KMS-11 (cell line): Measurements from ENCODE around the gene SNRNP40.

Experiments
- H2AFZ ChIP-seq: fragments of 200-600 bp; sonication (generic); 2 replicates; pipeline ENCODE4 v1.6.1; 2016; ENCODE audit warnings: antibody characterized with exemption, mixed run types, low read depth
- H3K27ac ChIP-seq: fragments of 200-600 bp; sonication (generic); 2 replicates; pipeline ENCODE4 v1.6.1; 2016; ENCODE audit warnings: mild to moderate bottlenecking, mixed run types
- H3K27me3 ChIP-seq: fragments of 200-600 bp; sonication (generic); 2 replicates; pipeline ENCODE4 v1.6.1; 2017; ENCODE audit warnings: mild to moderate bottlenecking, low read depth, mixed run types, moderate library complexity; ENCODE audit not compliant: insufficient read depth
- H3K36me3 ChIP-seq: fragments of 200-600 bp; sonication (generic); 2 replicates; pipeline ENCODE4 v1.6.1; 2017; ENCODE audit warnings: mild to moderate bottlenecking, mixed run types; ENCODE audit not compliant: insufficient read depth
- H3K4me1 ChIP-seq: fragments of 200-600 bp; sonication (generic); 2 replicates; pipeline ENCODE4 v1.6.1; 2016; ENCODE audit warnings: mild to moderate bottlenecking, low read depth, mixed run types; ENCODE audit not compliant: poor library complexity, severe bottlenecking
- H3K4me2 ChIP-seq: fragments of 200-600 bp; sonication (generic); 2 replicates; pipeline ENCODE4 v1.7.0; 2016; ENCODE audit warnings: mild to moderate bottlenecking, mixed run types
- H3K4me3 ChIP-seq: fragments of 200-600 bp; sonication (generic); IDR thresholded peaks from 2 replicates; pipeline ENCODE4 v1.6.1; 2017; ENCODE audit warnings: low read depth, low read length, mixed read lengths; ENCODE audit not compliant: insufficient read depth
- H3K79me2 ChIP-seq: fragments of 200-600 bp; sonication (generic); 2 replicates; pipeline ENCODE4 v1.6.1; 2016; ENCODE audit warnings: low read depth, mixed run types; ENCODE audit not compliant: insufficient read depth
- H3K9ac ChIP-seq: fragments of 200-600 bp; sonication (generic); 2 replicates; pipeline ENCODE4 v1.6.1; 2016; ENCODE audit warnings: mild to moderate bottlenecking, mixed run types
- H4K20me1 ChIP-seq: fragments of 200-600 bp; sonication (generic); 2 replicates; pipeline ENCODE4 v1.6.1; 2016; ENCODE audit warnings: mild to moderate bottlenecking, mixed run types; ENCODE audit not compliant: insufficient read depth
- TF ChIP-seq, protein P1 (sequence below): fragments of 200-600 bp; sonication (generic); conservative IDR thresholded peaks from 2 replicates; pipeline ENCODE4 v1.6.1; 2017; ENCODE audit warnings: low read depth, mild to moderate bottlenecking, antibody characterized with exemption, low read length, moderate library complexity, mixed read lengths

SNRNP40 gene

GRCh38 chr1:31218705-31219104, 77.9 kb downstream of the SNRNP40 start:
- no peaks in the 10 kb centered on the region for H3K36me3 ChIP-seq
- H3K79me2 ChIP-seq = no peaks in the 10 kb centered on the region
- H3K27me3 ChIP-seq = no peaks in the 10 kb centered on the region
- H3K4me3 ChIP-seq = no peak overlapping the region
- no peak overlapping the region for H3K4me2 ChIP-seq
- no peaks in the 10 kb centered on the region for H3K4me1 ChIP-seq
- no peak overlapping the region for H3K27ac ChIP-seq
- H3K9ac ChIP-seq = no peak overlapping the region
- TF ChIP-seq, protein P1, sequence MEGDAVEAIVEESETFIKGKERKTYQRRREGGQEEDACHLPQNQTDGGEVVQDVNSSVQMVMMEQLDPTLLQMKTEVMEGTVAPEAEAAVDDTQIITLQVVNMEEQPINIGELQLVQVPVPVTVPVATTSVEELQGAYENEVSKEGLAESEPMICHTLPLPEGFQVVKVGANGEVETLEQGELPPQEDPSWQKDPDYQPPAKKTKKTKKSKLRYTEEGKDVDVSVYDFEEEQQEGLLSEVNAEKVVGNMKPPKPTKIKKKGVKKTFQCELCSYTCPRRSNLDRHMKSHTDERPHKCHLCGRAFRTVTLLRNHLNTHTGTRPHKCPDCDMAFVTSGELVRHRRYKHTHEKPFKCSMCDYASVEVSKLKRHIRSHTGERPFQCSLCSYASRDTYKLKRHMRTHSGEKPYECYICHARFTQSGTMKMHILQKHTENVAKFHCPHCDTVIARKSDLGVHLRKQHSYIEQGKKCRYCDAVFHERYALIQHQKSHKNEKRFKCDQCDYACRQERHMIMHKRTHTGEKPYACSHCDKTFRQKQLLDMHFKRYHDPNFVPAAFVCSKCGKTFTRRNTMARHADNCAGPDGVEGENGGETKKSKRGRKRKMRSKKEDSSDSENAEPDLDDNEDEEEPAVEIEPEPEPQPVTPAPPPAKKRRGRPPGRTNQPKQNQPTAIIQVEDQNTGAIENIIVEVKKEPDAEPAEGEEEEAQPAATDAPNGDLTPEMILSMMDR = no peak
- H2AFZ ChIP-seq = no peak overlapping the region
- H4K20me1 ChIP-seq = no peaks in the 10 kb centered on the region

DNA sequence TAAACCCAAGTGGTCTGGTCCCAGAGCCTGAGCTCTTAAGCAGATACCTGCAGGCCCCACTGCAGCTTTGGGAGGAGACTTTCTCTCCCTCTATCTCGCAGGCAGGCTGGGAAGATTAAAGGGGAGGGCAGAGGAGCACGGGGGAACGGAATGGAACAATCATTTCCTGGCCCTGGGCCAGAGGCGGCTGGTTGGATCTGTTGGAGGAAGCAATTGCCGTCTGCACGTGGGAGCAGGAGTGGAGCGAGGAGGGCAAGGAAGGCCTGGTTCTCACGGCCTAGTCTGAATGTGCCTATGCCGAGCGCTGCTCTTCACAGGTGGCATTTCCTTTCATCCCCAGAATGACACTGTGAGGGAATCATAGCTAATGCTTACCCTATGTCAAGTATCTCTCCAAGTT, 80.6 kb downstream of the SNRNP40 start:
- no peak overlapping the region for H3K4me2 ChIP-seq
- H4K20me1 ChIP-seq = no peaks in the 10 kb centered on the region
- no peaks in the 10 kb centered on the region for H3K79me2 ChIP-seq
- no peaks in the 10 kb centered on the region for H3K27me3 ChIP-seq
- H3K36me3 ChIP-seq = no peaks in the 10 kb centered on the region
- no peak overlapping the region for H3K4me3 ChIP-seq
- no peak overlapping the region for H2AFZ ChIP-seq
- TF ChIP-seq, protein P1 = no peak
- no peak overlapping the region for H3K9ac ChIP-seq
- H3K27ac ChIP-seq = no peak overlapping the region
- H3K4me1 ChIP-seq = no peaks in the 10 kb centered on the region

DNA sequence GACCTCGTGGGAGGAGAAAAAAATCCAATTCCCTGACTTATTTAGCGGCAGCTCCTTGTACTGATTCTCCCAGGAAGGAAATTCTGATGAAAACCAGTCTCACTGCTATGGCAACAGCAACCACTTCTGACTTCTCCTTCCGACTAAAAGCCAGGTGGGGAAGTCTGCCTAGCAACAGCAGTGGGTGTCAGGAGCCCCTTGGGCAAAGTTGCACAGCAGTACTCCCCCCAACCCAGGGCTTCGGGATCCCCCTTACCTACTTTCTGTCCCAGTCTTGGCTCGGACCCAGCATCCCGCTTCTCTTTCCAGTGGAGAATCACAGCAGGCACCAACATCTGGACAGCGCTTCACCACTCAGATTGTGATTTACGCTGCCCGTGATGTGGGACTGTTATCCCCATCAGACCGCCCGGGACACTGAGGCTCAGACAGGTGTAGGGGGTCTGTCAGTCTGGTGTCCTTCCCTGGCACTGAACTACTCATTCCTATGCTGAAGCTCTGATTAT, 81.5 kb downstream of the SNRNP40 start:
- no peaks in the 10 kb centered on the region for H4K20me1 ChIP-seq
- no peaks in the 10 kb centered on the region for H3K4me1 ChIP-seq
- no peak overlapping the region for H3K4me2 ChIP-seq
- no peaks in the 10 kb centered on the region for H3K36me3 ChIP-seq
- no peak overlapping the region for H2AFZ ChIP-seq
- H3K79me2 ChIP-seq = no peaks in the 10 kb centered on the region
- H3K27me3 ChIP-seq = no peaks in the 10 kb centered on the region
- H3K9ac ChIP-seq = no peak overlapping the region
- no peak overlapping the region for H3K27ac ChIP-seq
- TF ChIP-seq, protein P1 = no peak
- H3K4me3 ChIP-seq = no peak overlapping the region

DNA sequence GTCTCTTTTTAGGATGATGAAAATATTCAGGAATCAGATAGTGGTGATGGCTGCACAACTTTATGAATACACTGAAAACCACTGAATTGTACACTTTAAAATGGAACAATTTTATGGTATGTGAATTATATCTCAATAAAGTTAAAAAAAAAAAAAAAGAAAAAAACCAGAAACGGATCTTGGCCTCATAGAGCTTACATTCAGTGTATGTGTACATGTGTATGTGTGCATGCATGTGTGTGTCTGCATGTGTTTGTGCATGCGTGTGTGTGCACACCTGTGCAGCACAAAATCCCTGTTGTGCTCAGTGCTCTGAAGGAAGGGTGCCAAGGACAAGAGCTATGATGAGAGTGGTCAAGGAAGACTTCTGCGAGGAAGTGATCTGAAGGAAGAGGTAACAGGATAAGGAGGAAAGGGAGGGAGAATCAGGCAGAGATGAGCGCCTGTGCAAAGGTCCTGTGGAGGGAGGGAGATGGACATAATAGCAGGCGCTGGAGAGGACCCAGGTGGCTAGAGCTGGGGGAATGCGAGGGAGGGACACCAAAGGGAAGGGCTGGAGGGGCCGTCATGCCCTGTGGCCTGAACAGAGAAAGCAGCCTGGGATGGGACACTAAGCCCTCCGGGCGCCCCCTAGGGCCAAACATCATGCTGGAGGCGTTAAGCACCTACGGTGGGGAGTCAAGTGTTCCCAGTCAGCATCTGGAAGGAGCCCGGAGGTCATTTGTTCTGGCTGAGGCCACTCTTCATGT, 82.1 kb downstream of the SNRNP40 start:
- Histone ChIP-seq H3K36me3 (no peaks in the 10 kb centered on the region), H3K27me3 (no peaks in the 10 kb centered on the region), H4K20me1 (no peaks in the 10 kb centered on the region), H3K4me2 (no peak overlapping the region), H2AFZ (no peak overlapping the region), H3K4me1 (no peaks in the 10 kb centered on the region), H3K79me2 (no peaks in the 10 kb centered on the region), H3K4me3 (no peak overlapping the region), H3K9ac (no peak overlapping the region), H3K27ac (no peak overlapping the region)
- TF ChIP-seq, protein P1 = no peak
